ENCODE results near the gene TWSG1. TPM values are rescaled to one million over a fixed set of nuclear protein-coding genes. Genes with fewer than 3 reads are reported as not detected.
"Not testable (repeated sequence)": the region's sequence is repeated elsewhere in the genome, so short reads cannot be mapped to it uniquely, and the experiment has no call there.

Gene TWSG1
- total RNA-seq, 6 donors from 2014 or later, result 7.3 to 37.0 (median 29.4) TPM

- WGBS, 2 donors, result 92 to 95% methylated on average over 5 of the region's 5 CpGs
- peaks cover 0 to 3% (median 0%) of the 10 kb centered on the region in 4 donors for H3K36me3 ChIP-seq
These were observed 55.1 kb downstream of the TWSG1 start for GRCh38 chr18:9389706-9390105.

GRCh38 chr18:9392726-9393125 is 58.2 kb downstream of the TWSG1 start:
- 96% methylated on average over 3 of the region's 3 CpGs for WGBS, 2 donors
- Histone ChIP-seq H3K4me3 (no peak overlapping the region), H3K4me1 (no peaks in the 10 kb centered on the region), H3K27ac (no peak overlapping the region), H3K27me3 (no peaks in the 10 kb centered on the region), H3K9me3 (no peaks in the 10 kb centered on the region), H3K36me3 (peaks cover 0 to 16% (median 3%) of the 10 kb centered on the region in 4 donors)
- TF ChIP-seq POLR2AphosphoS5 (IDR thresholded peaks at IDR 0.05), result no peak
- no peak for TF ChIP-seq CTCF (IDR thresholded peaks at IDR 0.05)
- TF ChIP-seq EP300 (IDR thresholded peaks at IDR 0.05), result no peak
- TF ChIP-seq POLR2A (IDR thresholded peaks at IDR 0.05), result no peak
- ATAC-seq (ENCODE audit: low FRiP score in 2 of 2) (no peak), DNase-seq (no peak)

More at GRCh38 chr18:9389706-9390105, 55.1 kb downstream of the TWSG1 start:
- Histone ChIP-seq H3K27me3 (no peaks in the 10 kb centered on the region), H3K27ac (no peak overlapping the region), H3K4me3 (no peak overlapping the region), H3K9me3 (no peaks in the 10 kb centered on the region), H3K4me1 (no peaks in the 10 kb centered on the region)
- TF ChIP-seq CTCF (IDR thresholded peaks at IDR 0.05) (no peak), EP300 (IDR thresholded peaks at IDR 0.05) (no peak), POLR2AphosphoS5 (IDR thresholded peaks at IDR 0.05) (no peak), POLR2A (IDR thresholded peaks at IDR 0.05) (no peak)
- no peak for DNase-seq
- no peak for ATAC-seq (ENCODE audit: low FRiP score in 2 of 2)

GRCh38 chr18:9394046-9394445 is 59.5 kb downstream of the TWSG1 start:
- Histone ChIP-seq H3K27me3 (no peaks in the 10 kb centered on the region), H3K36me3 (peaks cover 0 to 16% (median 3%) of the 10 kb centered on the region in 4 donors), H3K4me3 (no peak overlapping the region), H3K4me1 (no peaks in the 10 kb centered on the region), H3K9me3 (no peaks in the 10 kb centered on the region), H3K27ac (no peak overlapping the region)
- WGBS, 2 donors, result 94 to 98% methylated on average over 3 of the region's 3 CpGs
- TF ChIP-seq POLR2A (IDR thresholded peaks at IDR 0.05), result no peak
- TF ChIP-seq CTCF (IDR thresholded peaks at IDR 0.05), result no peak
- TF ChIP-seq EP300 (IDR thresholded peaks at IDR 0.05), result no peak
- no peak for TF ChIP-seq POLR2AphosphoS5 (IDR thresholded peaks at IDR 0.05)
- no peak for ATAC-seq (ENCODE audit: low FRiP score in 2 of 2)
- no peak for DNase-seq

- H3K27me3 ChIP-seq, result no peaks in the 10 kb centered on the region
- H3K36me3 ChIP-seq, result peaks cover 0 to 13% (median 3%) of the 10 kb centered on the region in 4 donors
- no peak for TF ChIP-seq POLR2AphosphoS5 (IDR thresholded peaks at IDR 0.05)
- H3K27ac ChIP-seq, result no peak overlapping the region
- H3K9me3 ChIP-seq, result no peaks in the 10 kb centered on the region
- no peak overlapping the region for H3K4me3 ChIP-seq
- DNase-seq, result no peak
- 72 to 76% methylated on average over 5 of the region's 5 CpGs for WGBS, 2 donors
- ATAC-seq (ENCODE audit: low FRiP score in 2 of 2), result no peak
- H3K4me1 ChIP-seq, result no peaks in the 10 kb centered on the region
These were observed 65.6 kb downstream of the TWSG1 start for GRCh38 chr18:9400197-9400596.

- Histone ChIP-seq H3K4me1 (no peaks in the 10 kb centered on the region), H3K27ac (no peak overlapping the region), H3K36me3 (peaks cover 0 to 12% (median 3%) of the 10 kb centered on the region in 4 donors), H3K4me3 (no peak overlapping the region), H3K9me3 (no peaks in the 10 kb centered on the region), H3K27me3 (no peaks in the 10 kb centered on the region)
- no peak for ATAC-seq (ENCODE audit: low FRiP score in 2 of 2)
- no peak for DNase-seq
- TF ChIP-seq CTCF (IDR thresholded peaks at IDR 0.05), result no peak
- TF ChIP-seq EP300 (IDR thresholded peaks at IDR 0.05), result no peak
- TF ChIP-seq POLR2A (IDR thresholded peaks at IDR 0.05), result no peak
- no peak for TF ChIP-seq POLR2AphosphoS5 (IDR thresholded peaks at IDR 0.05)
These were observed 66.6 kb downstream of the TWSG1 start for GRCh38 chr18:9401176-9401575.

- 94 to 97% methylated on average over 10 of the region's 10 CpGs for WGBS, 2 donors
- H3K4me3 ChIP-seq; H3K36me3 ChIP-seq; H3K27me3 ChIP-seq; H3K4me1 ChIP-seq; H3K27ac ChIP-seq; ATAC-seq (ENCODE audit: low FRiP score in 2 of 2); DNase-seq; H3K9me3 ChIP-seq: not testable (repeated sequence)
These were observed 67.9 kb downstream of the TWSG1 start for GRCh38 chr18:9402358-9403007.
